ENCODE measurements around the gene TMEM150A. TPM values are rescaled to one million over a fixed set of nuclear protein-coding genes. Genes with fewer than 3 reads are reported as not detected.

TMEM150A gene
- total and polyA plus RNA-seq, 2 of the 13 experiments (the other 11 are each of a cell fraction or from before 2014, with no cell fraction given), result 30.1 to 70.4 TPM

- TF ChIP-seq ZNF142 (CRISPR knock-in tag; IDR thresholded peaks at IDR 0.05) (no peak), IKZF5 (CRISPR knock-in tag; IDR thresholded peaks at IDR 0.05) (no peak), RERE (CRISPR knock-in tag; IDR thresholded peaks at IDR 0.05; ENCODE audit: low read depth) (no peak), ZNF124 (CRISPR knock-in tag; IDR thresholded peaks at IDR 0.05) (no peak; the same call in 1 of the 2 replicates), PAF1 (CRISPR knock-in tag; IDR thresholded peaks at IDR 0.05) (no peak), ZNF704 (CRISPR knock-in tag; IDR thresholded peaks at IDR 0.05; ENCODE audit: borderline replicate concordance) (no peak), ZBTB43 (CRISPR knock-in tag; conservative IDR thresholded peaks at IDR 0.05) (no peak), ZNF83 (CRISPR knock-in tag; IDR thresholded peaks at IDR 0.05; ENCODE audit: borderline replicate concordance) (no peak), HOXA3 (CRISPR knock-in tag; IDR thresholded peaks at IDR 0.05) (no peak), SMAD1 (CRISPR knock-in tag; IDR thresholded peaks at IDR 0.05; ENCODE audit: borderline replicate concordance, low read depth) (no peak), ZNF337 (CRISPR knock-in tag; IDR thresholded peaks at IDR 0.05; ENCODE audit: borderline replicate concordance, low read depth) (no peak), ZNF607 (CRISPR knock-in tag; IDR thresholded peaks at IDR 0.05; ENCODE audit: borderline replicate concordance) (no peak)
These were observed 50.5 kb downstream of the TMEM150A start (continued) for GRCh38 chr2:85551698-85552678.
